ENCODE data around the gene ELOVL7. TPM values are rescaled to one million over a fixed set of nuclear protein-coding genes. Genes with fewer than 3 reads are reported as not detected.

Gene ELOVL7
- total and polyA plus RNA-seq, 10 of the 15 experiments (the other 5 are each of a cell fraction or from before 2014, with no cell fraction given) = 0.26 to 1.2 (median 0.92) TPM

GRCh38 chr5:60887746-60888145 lies 43.7 kb upstream of the ELOVL7 start:
- H2AFZ ChIP-seq (ENCODE audit: control insufficient read depth, low read depth, low read length) = no peak overlapping the region
- no peaks in the 10 kb centered on the region for H4K20me1 ChIP-seq (ENCODE audit: control insufficient read depth, insufficient read depth)
- WGBS (ENCODE audit: insufficient coverage, insufficient replicate concordance, low lambda C conversion rate, missing lambda C conversion rate) = 93% methylated on average over 2 of the region's 2 CpGs
- H3K27ac ChIP-seq (ENCODE audit: control insufficient read depth, insufficient read depth) = no peak overlapping the region
- ATAC-seq (no peak), FAIRE-seq (no peak), DNase-seq (ENCODE audit: low read depth, low spot score) (no peak)
- no peak overlapping the region for H3K4me3 ChIP-seq
- in situ Hi-C loops (cut with MboI) = no loop called here
- H3K4me1 ChIP-seq (ENCODE audit: control insufficient read depth, insufficient read depth, low read length) = no peaks in the 10 kb centered on the region
- H3K27me3 ChIP-seq (replicated peaks in 1 of 2; ENCODE audit: control insufficient read depth in 2 of 2, insufficient read depth in 2 of 2, low read length in 1 of 2) = no peaks in the 10 kb centered on the region
- H3K9me3 ChIP-seq (replicated peaks; ENCODE audit: control insufficient read depth, insufficient read depth, low read length) = no peaks in the 10 kb centered on the region
- ChIA-PET POLR2A (no interaction called here), SMC1A (ENCODE audit: uncharacterized antibody, unreplicated experiment) (no interaction called here), CTCF (interaction anchor here (0.9 to 1.2 kb wide), 2 partner anchors 15 to 210 kb away, joined by 3 read pairs; no protein-coding TSS in a partner anchor), RAD21 (ENCODE audit: unreplicated experiment) (interaction anchor here (1.4 kb wide), 1 partner anchor 209 kb away, joined by 3 read pairs; no protein-coding TSS in a partner anchor)
- H3K4me2 ChIP-seq (ENCODE audit: control insufficient read depth, insufficient read depth) = no peak overlapping the region
- TF ChIP-seq TARDBP (IDR thresholded peaks at IDR 0.05; ENCODE audit: borderline replicate concordance) (no peak), SREBF2 (IDR thresholded peaks at IDR 0.05; ENCODE audit: low read length) (no peak), BRCA1 (IDR thresholded peaks at IDR 0.05; ENCODE audit: low read depth, low read length) (no peak), RELB (IDR thresholded peaks at IDR 0.05; ENCODE audit: low read depth) (no peak), TCF3 (IDR thresholded peaks at IDR 0.05; ENCODE audit: borderline replicate concordance, insufficient read depth, low read depth, low read length) (no peak), RAD51 (IDR thresholded peaks at IDR 0.05) (no peak), ATF3 (IDR thresholded peaks at IDR 0.05; ENCODE audit: borderline replicate concordance, extremely low read depth, low read depth, low read length) (no peak), ZNF217 (IDR thresholded peaks at IDR 0.05) (no peak), BCL11A (IDR thresholded peaks at IDR 0.05; ENCODE audit: low read depth, low read length) (no peak), BACH1 (IDR thresholded peaks at IDR 0.05; ENCODE audit: borderline replicate concordance) (no peak), GABPA (IDR thresholded peaks at IDR 0.05; ENCODE audit: low read depth) (no peak), E2F4 (IDR thresholded peaks at IDR 0.05; ENCODE audit: low read depth, low read length) (no peak)
- H3K9ac ChIP-seq (ENCODE audit: control insufficient read depth, insufficient read depth, low read length) = no peak overlapping the region
- H3K79me2 ChIP-seq (ENCODE audit: control insufficient read depth, insufficient read depth, low read length) = no peaks in the 10 kb centered on the region
- H3K36me3 ChIP-seq (ENCODE audit: control insufficient read depth in 2 of 2, insufficient read depth in 2 of 2, low read length in 1 of 2) = no peaks in the 10 kb centered on the region
- no TSS peak for BruUV-seq (replicated peaks)
- intact Hi-C loops (cut with micrococcal nuclease; ENCODE audit: unreplicated experiment) = no loop called here
